GOT3 (cell line): ENCODE results near the gene ARL13B.

Experiments
- DNase-seq: peaks from one replicate; lab custom pipeline; 2025; ENCODE audit warnings: mixed read lengths; lab: John Stamatoyannopoulos, UW

ARL13B gene

GRCh38 chr3:94101860-94102259, 121.9 kb downstream of the ARL13B start:
- no peak for DNase-seq
